Loucy (cell line): ENCODE data around the gene TGFBI.

ENCODE experiments used
- EZH2phosphoT487 ChIP-seq: fragments of 200-600 bp; IDR thresholded peaks from 2 replicates; pipeline ENCODE4 v1.6.1; 2018; ENCODE audit warnings: antibody characterized with exemption, mild to moderate bottlenecking, moderate library complexity, borderline replicate concordance
- TF ChIP-seq, protein P1 (sequence below): fragments of 200-600 bp; sonication (generic); conservative IDR thresholded peaks from 2 replicates; pipeline ENCODE4 v1.5.1; 2014; ENCODE audit warnings: mild to moderate bottlenecking, antibody characterized with exemption, low read length

DNA sequence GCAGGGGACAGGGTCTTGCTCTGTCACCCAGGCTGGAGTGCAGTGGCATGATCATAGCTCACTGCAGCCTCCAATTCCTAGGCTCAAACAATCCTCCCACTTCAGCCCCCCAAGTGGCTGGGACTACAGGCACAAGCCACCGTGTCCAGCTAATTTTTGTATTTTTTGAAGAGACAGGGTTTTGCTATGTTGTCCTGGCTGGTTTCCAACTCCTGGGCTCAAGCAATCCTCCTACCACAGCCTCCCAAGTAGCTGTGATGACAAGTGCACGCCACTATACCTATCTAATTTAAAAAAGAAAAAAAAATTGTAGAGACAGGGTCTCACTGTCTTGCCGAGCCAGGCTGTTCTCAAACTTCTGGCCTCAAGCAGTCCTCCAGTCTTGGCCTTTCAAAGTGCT lies 42.4 kb upstream of the TGFBI start:
- TF ChIP-seq, protein P1, sequence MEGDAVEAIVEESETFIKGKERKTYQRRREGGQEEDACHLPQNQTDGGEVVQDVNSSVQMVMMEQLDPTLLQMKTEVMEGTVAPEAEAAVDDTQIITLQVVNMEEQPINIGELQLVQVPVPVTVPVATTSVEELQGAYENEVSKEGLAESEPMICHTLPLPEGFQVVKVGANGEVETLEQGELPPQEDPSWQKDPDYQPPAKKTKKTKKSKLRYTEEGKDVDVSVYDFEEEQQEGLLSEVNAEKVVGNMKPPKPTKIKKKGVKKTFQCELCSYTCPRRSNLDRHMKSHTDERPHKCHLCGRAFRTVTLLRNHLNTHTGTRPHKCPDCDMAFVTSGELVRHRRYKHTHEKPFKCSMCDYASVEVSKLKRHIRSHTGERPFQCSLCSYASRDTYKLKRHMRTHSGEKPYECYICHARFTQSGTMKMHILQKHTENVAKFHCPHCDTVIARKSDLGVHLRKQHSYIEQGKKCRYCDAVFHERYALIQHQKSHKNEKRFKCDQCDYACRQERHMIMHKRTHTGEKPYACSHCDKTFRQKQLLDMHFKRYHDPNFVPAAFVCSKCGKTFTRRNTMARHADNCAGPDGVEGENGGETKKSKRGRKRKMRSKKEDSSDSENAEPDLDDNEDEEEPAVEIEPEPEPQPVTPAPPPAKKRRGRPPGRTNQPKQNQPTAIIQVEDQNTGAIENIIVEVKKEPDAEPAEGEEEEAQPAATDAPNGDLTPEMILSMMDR, result no peak
- TF ChIP-seq EZH2phosphoT487, result no peak
